Measurements from ENCODE around the gene SBK2. TPM values are rescaled to one million over a fixed set of nuclear protein-coding genes. Genes with fewer than 3 reads are reported as not detected.

SBK2 gene
- polyA plus RNA-seq, 4 donors: 0.06 TPM; not detected in 3

- Histone ChIP-seq H3K27me3 (ENCODE audit: control insufficient read depth in 3 of 3, insufficient read depth in 3 of 3, low read length in 3 of 3) (peaks cover 0 to 54% (median 0%) of the 10 kb centered on the region in 3 donors), H3K9me3 (ENCODE audit: control insufficient read depth in 2 of 2, insufficient read depth in 1 of 2, low read depth in 1 of 2, low read length in 1 of 2) (no peaks in the 10 kb centered on the region), H3K4me1 (ENCODE audit: control insufficient read depth in 3 of 3, insufficient read depth in 2 of 3, low read depth in 1 of 3, low read length in 2 of 3) (peaks cover 0 to 18% (median 3%) of the 10 kb centered on the region in 3 donors), H3K4me3 (ENCODE audit: low read depth in 1 of 3, low read length in 3 of 3) (no peak overlapping the region), H3K36me3 (ENCODE audit: control insufficient read depth in 3 of 3, insufficient read depth in 2 of 3, low read depth in 1 of 3, low read length in 3 of 3) (no peaks in the 10 kb centered on the region), H3K27ac (ENCODE audit: low read depth in 1 of 3, low read length in 2 of 3) (no peak overlapping the region)
- 58 to 71% (median 65%) methylated on average over 15 to 21 of the region's 21 CpGs for WGBS, 3 donors
- FAIRE-seq (no peak), DNase-seq (no peak)
These were observed 47.0 kb downstream of the SBK2 start for GRCh38 chr19:55489711-55490477.

DNA sequence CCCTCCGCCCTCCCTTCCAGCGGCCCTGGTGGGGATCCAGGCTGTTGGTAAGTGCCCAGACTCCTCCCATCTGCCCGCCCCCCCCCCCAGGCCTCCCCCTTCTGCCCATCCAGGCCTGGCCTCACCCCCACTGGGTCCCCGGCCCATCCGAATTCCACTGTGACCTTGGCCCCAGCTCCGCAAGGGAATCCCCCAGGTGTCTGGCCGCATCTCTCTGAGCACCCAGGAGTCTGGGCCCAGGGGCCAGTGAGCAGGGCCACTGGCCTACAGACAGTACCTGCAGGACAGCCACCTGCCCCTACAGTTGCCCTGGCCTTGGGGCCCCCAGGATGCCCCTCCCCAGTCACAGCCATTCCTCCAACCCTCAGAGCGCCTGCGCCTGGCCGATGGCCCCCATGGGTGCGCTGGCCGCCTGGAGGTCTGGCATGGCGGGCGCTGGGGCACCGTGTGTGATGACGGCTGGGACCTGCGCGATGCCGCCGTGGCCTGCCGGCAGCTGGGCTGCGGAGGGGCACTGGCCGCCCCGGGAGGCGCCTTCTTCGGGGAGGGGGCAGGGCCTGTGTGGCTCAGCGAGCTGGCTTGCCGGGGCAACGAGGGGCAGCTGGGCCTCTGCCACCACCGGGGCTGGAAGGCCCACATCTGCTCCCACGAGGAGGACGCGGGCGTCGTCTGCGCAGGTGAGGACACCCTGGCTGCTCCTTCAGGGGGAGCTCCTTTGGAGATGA, 47.8 kb downstream of the SBK2 start:
- DNase-seq: no peak
- H3K36me3 ChIP-seq (ENCODE audit: control insufficient read depth in 3 of 3, insufficient read depth in 2 of 3, low read depth in 1 of 3, low read length in 3 of 3): peaks cover 0 to 3% (median 0%) of the 10 kb centered on the region in 3 donors
- 54 to 59% (median 56%) methylated on average over 32 to 36 of the region's 36 CpGs for WGBS, 3 donors
- H3K27ac ChIP-seq (ENCODE audit: low read depth in 1 of 3, low read length in 2 of 3): no peak overlapping the region
- H3K27me3 ChIP-seq (ENCODE audit: control insufficient read depth in 3 of 3, insufficient read depth in 3 of 3, low read length in 3 of 3): peaks cover 0 to 50% (median 0%) of the 10 kb centered on the region in 3 donors
- H3K9me3 ChIP-seq (ENCODE audit: control insufficient read depth in 2 of 2, insufficient read depth in 1 of 2, low read depth in 1 of 2, low read length in 1 of 2): no peaks in the 10 kb centered on the region
- peaks cover 0 to 24% (median 3%) of the 10 kb centered on the region in 3 donors for H3K4me1 ChIP-seq (ENCODE audit: control insufficient read depth in 3 of 3, insufficient read depth in 2 of 3, low read depth in 1 of 3, low read length in 2 of 3)
- H3K4me3 ChIP-seq (ENCODE audit: low read depth in 1 of 3, low read length in 3 of 3): no peak overlapping the region
- FAIRE-seq: no peak

DNA sequence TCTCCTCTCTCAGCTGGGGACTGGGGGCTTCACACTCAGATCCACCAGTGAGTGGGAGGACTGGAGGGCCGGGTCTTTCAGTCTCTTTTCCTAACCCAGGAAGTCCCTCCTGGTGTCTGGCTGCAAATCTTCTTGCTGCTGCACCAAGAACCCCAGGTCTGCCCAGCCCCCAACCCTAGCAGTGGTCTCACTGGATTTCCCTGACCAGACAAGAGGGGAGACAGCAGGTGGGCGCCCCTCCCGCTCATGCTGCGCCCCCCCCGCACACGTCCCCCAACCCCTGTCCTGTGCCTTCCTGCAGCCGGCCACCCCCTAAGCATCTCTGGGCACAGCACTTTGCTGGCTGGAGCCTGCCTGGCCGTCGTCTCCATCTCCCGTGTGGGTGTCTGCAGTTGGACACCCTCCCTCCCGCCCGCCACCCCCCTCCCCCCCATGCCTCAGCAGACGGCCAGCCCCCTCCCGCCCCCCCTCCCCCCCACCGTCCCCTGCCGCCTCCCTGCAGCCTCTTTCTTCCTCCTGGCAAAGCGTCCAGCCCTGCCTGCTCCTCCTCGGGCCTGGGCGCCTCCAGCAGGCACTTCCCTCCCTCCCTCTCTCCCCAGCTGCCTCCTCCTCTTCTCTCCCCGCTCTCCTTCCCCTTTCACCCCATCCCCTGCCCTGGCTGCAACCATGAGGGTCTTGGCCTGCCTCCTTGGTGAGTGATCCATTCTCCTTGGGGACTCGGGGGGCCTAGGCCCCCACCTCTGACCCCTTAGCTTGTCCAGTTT, 48.8 kb downstream of the SBK2 start, which contains the start of gene SSC5D:
Gene SSC5D, plus strand, starts transcription at position 513 of the 764 bp plus-strand sequence. Its CDS starts 154 bp downstream, at position 667.
- WGBS, 3 donors: 16 to 21% (median 19%) methylated on average over 11 to 19 of the region's 21 CpGs
- Histone ChIP-seq H3K27me3 (ENCODE audit: control insufficient read depth in 3 of 3, insufficient read depth in 3 of 3, low read length in 3 of 3) (peaks cover 0 to 47% (median 0%) of the 10 kb centered on the region in 3 donors), H3K36me3 (ENCODE audit: control insufficient read depth in 3 of 3, insufficient read depth in 2 of 3, low read depth in 1 of 3, low read length in 3 of 3) (peaks cover 0 to 13% (median 2%) of the 10 kb centered on the region in 3 donors), H3K4me3 (ENCODE audit: low read depth in 1 of 3, low read length in 3 of 3) (no peak within 1 kb of the TSS), H3K27ac (ENCODE audit: low read depth in 1 of 3, low read length in 2 of 3) (peak within 1 kb of the TSS in 2 of 3 donors; percentile 53 to 80), H3K9me3 (ENCODE audit: control insufficient read depth in 2 of 2, insufficient read depth in 1 of 2, low read depth in 1 of 2, low read length in 1 of 2) (no peaks in the 10 kb centered on the region), H3K4me1 (ENCODE audit: control insufficient read depth in 3 of 3, insufficient read depth in 2 of 3, low read depth in 1 of 3, low read length in 2 of 3) (peaks cover 0 to 24% (median 3%) of the 10 kb centered on the region in 3 donors)
- DNase-seq (no peak), FAIRE-seq (no peak)

DNA sequence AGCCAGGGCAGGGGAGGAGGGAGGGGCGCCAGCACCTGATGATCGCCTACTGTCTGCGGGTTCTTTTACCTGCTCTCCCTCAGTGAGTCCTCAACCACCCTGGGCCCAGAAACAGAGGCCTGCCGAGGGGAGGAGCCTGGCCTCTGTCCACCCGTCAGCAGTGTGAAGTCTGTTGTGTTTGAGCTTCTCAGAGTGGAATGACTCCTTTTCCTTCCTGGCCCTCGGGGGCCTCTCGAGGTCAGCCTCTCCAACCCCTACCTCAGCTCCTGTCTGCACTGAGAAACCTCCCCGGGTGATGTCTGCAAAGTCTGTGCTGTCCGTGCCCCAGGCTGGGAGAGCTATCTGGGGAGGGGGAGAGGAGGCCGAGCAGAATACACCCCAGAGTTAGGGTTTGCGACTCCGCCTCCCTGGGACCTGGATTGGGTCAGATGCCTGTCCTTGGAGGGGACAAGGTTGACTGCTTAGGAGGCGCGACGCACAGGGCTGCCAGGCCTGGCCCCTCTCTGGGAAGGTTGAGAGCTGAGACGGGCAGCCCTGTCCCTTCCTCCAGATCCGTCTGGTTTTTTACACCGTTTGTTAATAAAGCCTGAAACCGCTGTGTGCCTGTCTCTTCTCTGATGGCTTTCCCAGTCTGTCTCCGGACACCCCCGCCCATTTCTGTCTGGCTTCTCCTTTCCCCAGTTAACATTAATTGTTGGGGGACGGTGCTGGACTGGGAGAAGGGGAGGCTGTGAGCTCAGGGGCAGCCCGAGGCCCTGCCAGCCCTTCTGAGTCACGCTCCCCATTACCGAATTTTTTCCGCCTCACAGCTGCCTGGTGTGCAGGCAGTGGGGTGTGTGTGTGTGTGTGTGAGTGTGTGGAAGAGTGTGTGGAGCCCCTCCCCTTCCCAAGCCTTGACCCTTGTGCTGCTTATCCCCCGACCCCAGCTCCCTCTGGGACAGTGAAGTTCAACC, 49.7 kb downstream of the SBK2 start:
- no peak for FAIRE-seq
- WGBS, 3 donors: 16 to 36% (median 31%) methylated on average over 27 of the region's 27 CpGs
- H3K36me3 ChIP-seq (ENCODE audit: control insufficient read depth in 3 of 3, insufficient read depth in 2 of 3, low read depth in 1 of 3, low read length in 3 of 3): peaks cover 4 to 20% (median 7%) of the 10 kb centered on the region in 3 donors
- H3K27ac ChIP-seq (ENCODE audit: low read depth in 1 of 3, low read length in 2 of 3): peak overlapping the region in 2 of 3 donors; percentile 53 to 80
- no peaks in the 10 kb centered on the region for H3K9me3 ChIP-seq (ENCODE audit: control insufficient read depth in 2 of 2, insufficient read depth in 1 of 2, low read depth in 1 of 2, low read length in 1 of 2)
- peak in 1 of 2 donors; percentile 21 for DNase-seq
- peaks cover 0 to 24% (median 3%) of the 10 kb centered on the region in 3 donors for H3K4me1 ChIP-seq (ENCODE audit: control insufficient read depth in 3 of 3, insufficient read depth in 2 of 3, low read depth in 1 of 3, low read length in 2 of 3)
- no peak overlapping the region for H3K4me3 ChIP-seq (ENCODE audit: low read depth in 1 of 3, low read length in 3 of 3)
- peaks cover 0 to 40% (median 0%) of the 10 kb centered on the region in 3 donors for H3K27me3 ChIP-seq (ENCODE audit: control insufficient read depth in 3 of 3, insufficient read depth in 3 of 3, low read length in 3 of 3)

- no peak for DNase-seq
- Histone ChIP-seq H3K27ac (ENCODE audit: low read depth in 1 of 3, low read length in 2 of 3) (peak overlapping the region in 2 of 3 donors; percentile 53 to 80), H3K4me3 (ENCODE audit: low read depth in 1 of 3, low read length in 3 of 3) (no peak overlapping the region)
These were observed 50.6 kb downstream of the SBK2 start for GRCh38 chr19:55486043-55486970.

GRCh38 chr19:55485439-55486011, 51.4 kb downstream of the SBK2 start:
- Histone ChIP-seq H3K9me3 (ENCODE audit: control insufficient read depth in 2 of 2, insufficient read depth in 1 of 2, low read depth in 1 of 2, low read length in 1 of 2) (no peaks in the 10 kb centered on the region), H3K27ac (ENCODE audit: low read depth in 1 of 3, low read length in 2 of 3) (peak overlapping the region in 2 of 3 donors; percentile 48 to 74), H3K4me1 (ENCODE audit: control insufficient read depth in 3 of 3, insufficient read depth in 2 of 3, low read depth in 1 of 3, low read length in 2 of 3) (peaks cover 0 to 24% (median 3%) of the 10 kb centered on the region in 3 donors), H3K36me3 (ENCODE audit: control insufficient read depth in 3 of 3, insufficient read depth in 2 of 3, low read depth in 1 of 3, low read length in 3 of 3) (peaks cover 4 to 27% (median 10%) of the 10 kb centered on the region in 3 donors), H3K27me3 (ENCODE audit: control insufficient read depth in 3 of 3, insufficient read depth in 3 of 3, low read length in 3 of 3) (peaks cover 0 to 28% (median 0%) of the 10 kb centered on the region in 3 donors), H3K4me3 (ENCODE audit: low read depth in 1 of 3, low read length in 3 of 3) (peak overlapping the region; percentile 41 to 66 (median 53))
- WGBS, 3 donors: 12 to 25% (median 20%) methylated on average over 16 to 18 of the region's 18 CpGs
- DNase-seq (no peak), FAIRE-seq (no peak)

More at GRCh38 chr19:55486043-55486970, 50.6 kb downstream of the SBK2 start:
- Histone ChIP-seq H3K36me3 (ENCODE audit: control insufficient read depth in 3 of 3, insufficient read depth in 2 of 3, low read depth in 1 of 3, low read length in 3 of 3) (peaks cover 4 to 23% (median 8%) of the 10 kb centered on the region in 3 donors), H3K4me1 (ENCODE audit: control insufficient read depth in 3 of 3, insufficient read depth in 2 of 3, low read depth in 1 of 3, low read length in 2 of 3) (peaks cover 0 to 24% (median 3%) of the 10 kb centered on the region in 3 donors), H3K9me3 (ENCODE audit: control insufficient read depth in 2 of 2, insufficient read depth in 1 of 2, low read depth in 1 of 2, low read length in 1 of 2) (no peaks in the 10 kb centered on the region), H3K27me3 (ENCODE audit: control insufficient read depth in 3 of 3, insufficient read depth in 3 of 3, low read length in 3 of 3) (peaks cover 0 to 32% (median 0%) of the 10 kb centered on the region in 3 donors)
- no peak for FAIRE-seq
- 56 to 79% (median 71%) methylated on average over 40 to 53 of the region's 53 CpGs for WGBS, 3 donors

All from small intestine (tissue), 7 donors.